HCT116 (cell line): ENCODE measurements around the gene NIBAN1. TPM values are rescaled to one million over a fixed set of nuclear protein-coding genes. Genes with fewer than 3 reads are reported as not detected.

Source experiments
- ATAC-seq: fragments of 200-7000 bp; cut with Tn5 transposase; 2 replicates; pipeline ENCODE4 v1.9.1; 2020; ENCODE audit warnings: mild to moderate bottlenecking, moderate library complexity
- BruUV-seq: library from RNA; stranded (reverse); fragments of 400-500 nt; replicated peaks from 2 replicates; lab custom pipeline; 2021; lab: Mats Ljungman, UMichigan
- CTCF ChIA-PET: fragments of 300-600 bp; sonication (Branson Sonifier 250); formaldehyde crosslinking; loops from one replicate; lab custom pipeline; 2021; ENCODE audit warnings: antibody characterized with exemption; lab: Charles Lee
- POLR2A ChIA-PET: fragments of 300-600, 350-600 bp; sonication (Branson Sonifier 250); formaldehyde crosslinking; loops from one replicate; lab custom pipeline; 2021; ENCODE audit warnings: antibody characterized with exemption; lab: Charles Lee
- RAD21 ChIA-PET, 2 experiments: fragments of 300-600 bp; sonication (Branson Sonifier 250); formaldehyde crosslinking; loops; one replicate each; lab custom pipeline; 2023; ENCODE audit warnings: low total read pairs in 2 of 2; ENCODE audit not compliant: uncharacterized antibody in 2 of 2, unreplicated experiment in 2 of 2, low non-redundant PET in 1 of 2; lab: Charles Lee
- DNase-seq: peaks from one replicate; pipeline ENCODE4 v3.0.0-alpha.2; 2010; ENCODE audit warnings: low read depth, low spot score
- H2AFZ ChIP-seq: fragments of 200-600 bp; shearing (Covaris generic), sonication (generic); 2 replicates; pipeline ENCODE4 v1.6.1; 2017; ENCODE audit warnings: low read depth, mixed run types, mixed read lengths, antibody characterized with exemption, low read length; ENCODE audit not compliant: poor library complexity, severe bottlenecking
- H3K27ac ChIP-seq: 2 replicates; pipeline ENCODE4 v1.5.1; 2012; ENCODE audit warnings: low read depth, low read length
- H3K27me3 ChIP-seq: fragments of 200-600 bp; sonication (generic); 2 replicates; pipeline ENCODE4 v1.6.1; 2016; ENCODE audit warnings: mixed run types, low read length, mixed read lengths; ENCODE audit not compliant: insufficient read depth
- H3K36me3 ChIP-seq, 2 experiments: fragments of 200-500 bp in 1 of 2; fragments of 200-600 bp in 1 of 2; sonication (Bioruptor generic) in 1 of 2; sonication (generic) in 1 of 2; 2 replicates each; pipeline versions ENCODE4 v1.5.1 to v1.6.1; 2014 to 2016; ENCODE audit warnings: low read length in 2 of 2, inconsistent platforms in 1 of 2, mixed read lengths in 1 of 2, mixed run types in 1 of 2; ENCODE audit not compliant: insufficient read depth in 2 of 2, control insufficient read depth in 1 of 2
- H3K4me1 ChIP-seq, 2 experiments: fragments of 200-600 bp in 1 of 2; sonication (generic) in 1 of 2; 2 replicates each; pipeline versions ENCODE4 v1.5.1 to v1.6.1; 2012 to 2017; ENCODE audit warnings: low read length in 2 of 2, inconsistent platforms in 1 of 2, mild to moderate bottlenecking in 1 of 2, mixed read lengths in 1 of 2, mixed run types in 1 of 2, moderate library complexity in 1 of 2; ENCODE audit not compliant: insufficient read depth in 2 of 2, control insufficient read depth in 1 of 2
- H3K4me2 ChIP-seq: fragments of 200-600 bp; sonication (generic); 2 replicates; pipeline ENCODE4 v1.6.1; 2017; ENCODE audit warnings: mixed run types, low read length, mixed read lengths
- H3K4me3 ChIP-seq, 2 experiments: fragments of 200-600 bp in 1 of 2; sonication (generic) in 1 of 2; replicated peaks in 1 of 2; 2 replicates each; pipeline ENCODE4 v1.5.1; 2011 to 2016; ENCODE audit warnings: low read length in 2 of 2, control low read depth in 1 of 2, low read depth in 1 of 2, mild to moderate bottlenecking in 1 of 2, mixed read lengths in 1 of 2, mixed run types in 1 of 2
- H3K79me2 ChIP-seq: fragments of 200-600 bp; sonication (generic); 2 replicates; pipeline ENCODE4 v1.6.1; 2017; ENCODE audit warnings: mild to moderate bottlenecking, mixed run types, low read length, moderate library complexity, mixed read lengths; ENCODE audit not compliant: insufficient read depth
- H3K9ac ChIP-seq: fragments of 200-600 bp; sonication (generic); 2 replicates; pipeline ENCODE4 v1.6.1; 2016; ENCODE audit warnings: low read length, mixed read lengths
- H3K9me2 ChIP-seq: fragments of 200-600 bp; sonication (generic), shearing (Covaris generic); 2 replicates; pipeline ENCODE4 v1.6.1; 2017; ENCODE audit warnings: mixed run types, mild to moderate bottlenecking, moderate library complexity; ENCODE audit not compliant: insufficient read depth
- H3K9me3 ChIP-seq, 2 experiments: fragments of 200-500 bp in 1 of 2; fragments of 200-600 bp in 1 of 2; sonication (Bioruptor generic) in 1 of 2; sonication (generic) in 1 of 2; 2 replicates each; pipeline ENCODE4 v1.6.1; 2014 to 2017; ENCODE audit warnings: low read length in 2 of 2, mixed read lengths in 2 of 2, inconsistent platforms in 1 of 2, low read depth in 1 of 2, mild to moderate bottlenecking in 1 of 2, mixed run types in 1 of 2, moderate library complexity in 1 of 2; ENCODE audit not compliant: control insufficient read depth in 1 of 2, insufficient read depth in 1 of 2
- H4K20me1 ChIP-seq: fragments of 200-600 bp; sonication (generic), shearing (Covaris generic); 2 replicates; pipeline ENCODE4 v1.6.1; 2017; ENCODE audit warnings: mixed run types, mild to moderate bottlenecking, moderate library complexity; ENCODE audit not compliant: insufficient read depth
- ATF3 ChIP-seq: IDR thresholded peaks from 2 replicates; pipeline ENCODE4 v1.6.1; 2012
- CBX3 ChIP-seq: IDR thresholded peaks from 2 replicates; pipeline ENCODE4 v1.6.1; 2012; ENCODE audit warnings: low read depth
- CEBPB ChIP-seq: IDR thresholded peaks from 2 replicates; pipeline ENCODE4 v1.6.1; 2012; ENCODE audit warnings: low read depth
- CTCF ChIP-seq, 3 experiments: fragments of 200-600 bp in 1 of 3; sonication (generic) in 1 of 3; IDR thresholded peaks in 2 of 3; conservative IDR thresholded peaks in 1 of 3; 2 replicates each; pipeline ENCODE4 v1.5.1; 2012 to 2017; ENCODE audit warnings: low read depth in 2 of 3, low read length in 2 of 3, antibody characterized with exemption in 1 of 3, borderline replicate concordance in 1 of 3, control low read depth in 1 of 3, mild to moderate bottlenecking in 1 of 3, mixed read lengths in 1 of 3, mixed run types in 1 of 3, moderate library complexity in 1 of 3; ENCODE audit not compliant: insufficient read depth in 1 of 3
- EGR1 ChIP-seq: IDR thresholded peaks from 2 replicates; pipeline ENCODE4 v1.6.1; 2012; ENCODE audit warnings: low read depth
- ELF1 ChIP-seq: IDR thresholded peaks from 2 replicates; pipeline ENCODE4 v1.6.1; 2012; ENCODE audit warnings: low read depth, borderline replicate concordance
- EZH2 ChIP-seq: fragments of 200-600 bp; sonication (generic); IDR thresholded peaks from 2 replicates; pipeline ENCODE4 v1.6.1; 2017; ENCODE audit warnings: antibody characterized with exemption, mixed run types
- EZH2phosphoT487 ChIP-seq: fragments of 200-600 bp; IDR thresholded peaks from 2 replicates; pipeline ENCODE4 v1.6.1; 2018; ENCODE audit warnings: antibody characterized with exemption, borderline replicate concordance
- FOSL1 ChIP-seq: IDR thresholded peaks from 2 replicates; pipeline ENCODE4 v1.6.1; 2012; ENCODE audit warnings: low read depth
- JUND ChIP-seq: IDR thresholded peaks from 2 replicates; pipeline ENCODE4 v1.6.1; 2012
- MAX ChIP-seq: IDR thresholded peaks from 2 replicates; pipeline ENCODE4 v1.6.1; 2012
- POLR2A ChIP-seq: IDR thresholded peaks from 2 replicates; pipeline ENCODE4 v1.7.0; 2011; ENCODE audit warnings: borderline replicate concordance; ENCODE audit not compliant: insufficient read depth, insufficient read length; ENCODE audit errors: extremely low read depth
- RAD21 ChIP-seq: IDR thresholded peaks from 2 replicates; pipeline ENCODE4 v1.6.1; 2012; ENCODE audit warnings: low read depth, mild to moderate bottlenecking
- REST ChIP-seq: IDR thresholded peaks from 2 replicates; pipeline ENCODE4 v1.6.1; 2012; ENCODE audit warnings: low read depth
- SP1 ChIP-seq: IDR thresholded peaks from 2 replicates; pipeline ENCODE4 v1.6.1; 2012; ENCODE audit warnings: low read depth
- SRF ChIP-seq: IDR thresholded peaks from 2 replicates; pipeline ENCODE4 v1.6.1; 2012; ENCODE audit warnings: low read depth
- TCF7L2 ChIP-seq: IDR thresholded peaks from 2 replicates; pipeline ENCODE4 v1.7.0; 2011; ENCODE audit warnings: borderline replicate concordance, inconsistent platforms; ENCODE audit not compliant: insufficient read depth, insufficient read length; ENCODE audit errors: extremely low read depth
- YY1 ChIP-seq: IDR thresholded peaks from 2 replicates; pipeline ENCODE4 v1.6.1; 2011; ENCODE audit warnings: low read length, low read depth, moderate library complexity, mild to moderate bottlenecking; ENCODE audit not compliant: insufficient replicate concordance; ENCODE audit errors: extremely low read depth
- ZBTB33 ChIP-seq: IDR thresholded peaks from 2 replicates; pipeline ENCODE4 v1.6.1; 2011; ENCODE audit warnings: mild to moderate bottlenecking, low read length, moderate library complexity; ENCODE audit not compliant: insufficient replicate concordance; ENCODE audit errors: extremely low read depth
- ZFX ChIP-seq: fragments of 450-650 bp; IDR thresholded peaks from 2 replicates; pipeline ENCODE4 v1.6.1; 2017
- intact Hi-C: fragments of 100-400 bp; cut with micrococcal nuclease; formaldehyde crosslinking; loops from 2 replicates; pipeline ENCODE4 v1.10.0; 2022
- total RNA-seq: library from RNA; stranded (reverse); gene quantifications from one replicate; pipeline ENCODE4 v1.2.1, GENCODE V29; 2021; ENCODE audit not compliant: unreplicated experiment

NIBAN1 gene
- total RNA-seq, 1 experiment from 2014 or later, result 10.3 TPM

- no peaks in the 10 kb centered on the region for H4K20me1 ChIP-seq
- RAD21 ChIA-PET, result no interaction called here
- CTCF ChIA-PET, result no interaction called here
- no TSS peak for BruUV-seq
- H3K36me3 ChIP-seq, result no peaks in the 10 kb centered on the region
- no peak overlapping the region for H2AFZ ChIP-seq
- H3K27ac ChIP-seq, result no peak overlapping the region
- no peaks in the 10 kb centered on the region for H3K9me2 ChIP-seq
- H3K9me3 ChIP-seq, result no peaks in the 10 kb centered on the region
- DNase-seq, result no peak
- no peak overlapping the region for H3K4me2 ChIP-seq
- ATAC-seq, result no peak
- H3K27me3 ChIP-seq, result no peaks in the 10 kb centered on the region
- H3K4me1 ChIP-seq, result no peaks in the 10 kb centered on the region
- TF ChIP-seq FOSL1, result no peak
- no peak for TF ChIP-seq RAD21
- no peak for TF ChIP-seq CTCF (IDR thresholded peaks at IDR 0.05 in 2 of 3, conservative IDR thresholded peaks at IDR 0.05 in 1 of 3; ENCODE audit: borderline replicate concordance in 1 of 3, insufficient read depth in 1 of 3, low read depth in 2 of 3, low read length in 2 of 3)
- TF ChIP-seq CEBPB, result no peak
- TF ChIP-seq CBX3, result no peak
- no peak for TF ChIP-seq TCF7L2
- no peak for TF ChIP-seq MAX
- TF ChIP-seq ZBTB33, result no peak
- no peak for TF ChIP-seq ATF3
- no peak for TF ChIP-seq EGR1
- no peak for TF ChIP-seq YY1
- TF ChIP-seq SP1, result no peak
- no peak for TF ChIP-seq ZFX
- TF ChIP-seq SRF, result no peak
- no peak for TF ChIP-seq REST
- no peak for TF ChIP-seq EZH2phosphoT487
- no peak for TF ChIP-seq POLR2A
- no peak for TF ChIP-seq JUND
- TF ChIP-seq EZH2, result no peak
- TF ChIP-seq ELF1, result no peak
- H3K79me2 ChIP-seq, result no peaks in the 10 kb centered on the region
- intact Hi-C loops, result no loop called here
- no peak overlapping the region for H3K9ac ChIP-seq
- no peak overlapping the region for H3K4me3 ChIP-seq
- POLR2A ChIA-PET, result no interaction called here
These were observed 44.1 kb downstream of the NIBAN1 start for GRCh38 chr1:184930232-184930631.
